A673 (cell line): ENCODE results near the gene ERO1B. TPM values are rescaled to one million over a fixed set of nuclear protein-coding genes. Genes with fewer than 3 reads are reported as not detected.

Experiments
- BruUV-seq: library from RNA; stranded (reverse); fragments of 400-500 nt; replicated peaks from 2 replicates; lab custom pipeline; 2021; lab: Mats Ljungman, UMichigan
- CTCF ChIA-PET: fragments of 300-600 bp; sonication (Branson Sonifier 250); formaldehyde crosslinking; loops from one replicate; lab custom pipeline; 2022; ENCODE audit warnings: antibody characterized with exemption; lab: Charles Lee
- POLR2A ChIA-PET: fragments of 300-600 bp; sonication (Branson Sonifier 250); formaldehyde crosslinking; loops from one replicate; lab custom pipeline; 2022; ENCODE audit warnings: antibody characterized with exemption; ENCODE audit not compliant: low non-redundant PET; lab: Charles Lee
- DNase-seq: peaks from one replicate; pipeline ENCODE4 v3.0.0-alpha.2; 2015; ENCODE audit warnings: low spot score
- H3K27ac ChIP-seq: fragments of 200-600 bp; sonication (generic); 2 replicates; pipeline ENCODE4 v1.5.1; 2016; ENCODE audit warnings: mixed run types, low read depth, mild to moderate bottlenecking, mixed read lengths, antibody characterized with exemption, low read length; ENCODE audit not compliant: poor library complexity, severe bottlenecking
- H3K27me3 ChIP-seq: fragments of 200-600 bp; sonication (generic); replicated peaks from 2 replicates; pipeline ENCODE4 v1.6.1; 2017; ENCODE audit warnings: mixed run types, low read depth, mild to moderate bottlenecking, mixed read lengths, antibody characterized with exemption, low read length; ENCODE audit not compliant: insufficient read depth, poor library complexity
- H3K36me3 ChIP-seq: fragments of 200-600 bp; sonication (generic); 2 replicates; pipeline ENCODE4 v1.6.1; 2016; ENCODE audit warnings: mixed run types, mild to moderate bottlenecking, mixed read lengths, antibody characterized with exemption, low read length; ENCODE audit not compliant: insufficient read depth, poor library complexity, severe bottlenecking
- H3K4me1 ChIP-seq: fragments of 200-600 bp; sonication (generic); 2 replicates; pipeline ENCODE4 v1.6.1; 2017; ENCODE audit warnings: mixed run types, mild to moderate bottlenecking, mixed read lengths, antibody characterized with exemption, low read length; ENCODE audit not compliant: insufficient read depth, poor library complexity, severe bottlenecking
- H3K4me3 ChIP-seq: fragments of 200-600 bp; sonication (generic); 2 replicates; pipeline ENCODE4 v1.5.1; 2016; ENCODE audit warnings: low read depth, mixed run types, mild to moderate bottlenecking, mixed read lengths, low read length; ENCODE audit not compliant: poor library complexity, severe bottlenecking
- H3K9me3 ChIP-seq: fragments of 200-600 bp; sonication (generic); 2 replicates; pipeline ENCODE4 v1.6.1; 2016; ENCODE audit warnings: mixed run types, low read depth, mild to moderate bottlenecking, mixed read lengths, antibody characterized with exemption, low read length; ENCODE audit not compliant: poor library complexity, severe bottlenecking
- EZH2 ChIP-seq: fragments of 200-600 bp; sonication (generic); IDR thresholded peaks from 2 replicates; pipeline ENCODE4 v1.6.1; 2017; ENCODE audit warnings: borderline replicate concordance, low read depth, mild to moderate bottlenecking, mixed read lengths, antibody characterized with exemption, low read length; ENCODE audit not compliant: poor library complexity, severe bottlenecking
- intact Hi-C: fragments of 100-400 bp; cut with micrococcal nuclease; formaldehyde crosslinking; loops from one replicate; pipeline ENCODE4 v1.10.0; 2022; ENCODE audit not compliant: unreplicated experiment
- total RNA-seq: library from RNA; stranded (reverse); gene quantifications from 2 replicates; pipeline ENCODE4 v1.2.3, GENCODE V29; 2021
- TF ChIP-seq, protein P1 (sequence below): fragments of 300-800, 200-600 bp; sonication (generic); conservative IDR thresholded peaks from 2 replicates; pipeline ENCODE4 v1.5.1; 2017; ENCODE audit warnings: low read depth, mild to moderate bottlenecking, antibody characterized with exemption, low read length, moderate library complexity, mixed read lengths

ERO1B gene
- total RNA-seq, 1 experiment from 2014 or later, result 3.4 TPM

GRCh38 chr1:236167154-236167553 lies 114.6 kb downstream of the ERO1B start:
- Histone ChIP-seq H3K4me1 (no peaks in the 10 kb centered on the region), H3K4me3 (no peak overlapping the region), H3K9me3 (no peaks in the 10 kb centered on the region), H3K36me3 (no peaks in the 10 kb centered on the region), H3K27me3 (no peaks in the 10 kb centered on the region), H3K27ac (no peak overlapping the region)
- ChIA-PET CTCF (no interaction called here), POLR2A (no interaction called here)
- no peak for TF ChIP-seq EZH2
- TF ChIP-seq, protein P1, sequence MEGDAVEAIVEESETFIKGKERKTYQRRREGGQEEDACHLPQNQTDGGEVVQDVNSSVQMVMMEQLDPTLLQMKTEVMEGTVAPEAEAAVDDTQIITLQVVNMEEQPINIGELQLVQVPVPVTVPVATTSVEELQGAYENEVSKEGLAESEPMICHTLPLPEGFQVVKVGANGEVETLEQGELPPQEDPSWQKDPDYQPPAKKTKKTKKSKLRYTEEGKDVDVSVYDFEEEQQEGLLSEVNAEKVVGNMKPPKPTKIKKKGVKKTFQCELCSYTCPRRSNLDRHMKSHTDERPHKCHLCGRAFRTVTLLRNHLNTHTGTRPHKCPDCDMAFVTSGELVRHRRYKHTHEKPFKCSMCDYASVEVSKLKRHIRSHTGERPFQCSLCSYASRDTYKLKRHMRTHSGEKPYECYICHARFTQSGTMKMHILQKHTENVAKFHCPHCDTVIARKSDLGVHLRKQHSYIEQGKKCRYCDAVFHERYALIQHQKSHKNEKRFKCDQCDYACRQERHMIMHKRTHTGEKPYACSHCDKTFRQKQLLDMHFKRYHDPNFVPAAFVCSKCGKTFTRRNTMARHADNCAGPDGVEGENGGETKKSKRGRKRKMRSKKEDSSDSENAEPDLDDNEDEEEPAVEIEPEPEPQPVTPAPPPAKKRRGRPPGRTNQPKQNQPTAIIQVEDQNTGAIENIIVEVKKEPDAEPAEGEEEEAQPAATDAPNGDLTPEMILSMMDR, result no peak
- no peak for DNase-seq
- intact Hi-C loops, result no loop called here
- BruUV-seq, result no TSS peak

- H3K36me3 ChIP-seq, result no peaks in the 10 kb centered on the region
- POLR2A ChIA-PET, result no interaction called here
- CTCF ChIA-PET, result no interaction called here
- no peaks in the 10 kb centered on the region for H3K4me1 ChIP-seq
- H3K9me3 ChIP-seq, result no peaks in the 10 kb centered on the region
- BruUV-seq, result no TSS peak
- H3K27ac ChIP-seq, result no peak overlapping the region
- intact Hi-C loops, result no loop called here
- no peak overlapping the region for H3K4me3 ChIP-seq
- DNase-seq, result no peak
- H3K27me3 ChIP-seq, result no peaks in the 10 kb centered on the region
- TF ChIP-seq, protein P1, result no peak
- no peak for TF ChIP-seq EZH2
Measured at GRCh38 chr1:236166041-236166440, 115.7 kb downstream of the ERO1B start.

Other genes with a start within 250 kb of the ERO1B start
- 0.64 and 0.66 TPM in 2 replicates for gene NID1, start 216.9 kb downstream of the ERO1B start, total RNA-seq
- gene GPR137B, start 139.4 kb downstream of the ERO1B start, total RNA-seq, result 6.4 and 7.1 TPM in 2 replicates
- gene EDARADD, start 112.3 kb upstream of the ERO1B start, total RNA-seq, result 0.15 and 0.52 TPM in 2 replicates
- 34.4 and 35.3 TPM in 2 replicates for gene LGALS8, start 242.0 kb upstream of the ERO1B start, total RNA-seq